Calu3 (cell line): ENCODE measurements around the gene SRP72. TPM values are rescaled to one million over a fixed set of nuclear protein-coding genes. Genes with fewer than 3 reads are reported as not detected.
"Not testable (repeated sequence)": the region's sequence is repeated elsewhere in the genome, so short reads cannot be mapped to it uniquely, and the experiment has no call there.

Experiments used
- BruUV-seq: library from RNA; stranded (reverse); fragments of 400-500 nt; replicated peaks from 2 replicates; lab custom pipeline; 2021; lab: Mats Ljungman, UMichigan
- CTCF ChIA-PET: fragments of 300-600 bp; sonication (Branson Sonifier 250); formaldehyde crosslinking; loops from one replicate; lab custom pipeline; 2022; ENCODE audit warnings: antibody characterized with exemption; lab: Charles Lee
- DNase-seq: peaks from one replicate; pipeline ENCODE4 v3.0.0; 2022
- H3K27ac Mint-ChIP-seq: one replicate; pipeline ENCODE4 v1.8.0; 2022; ENCODE audit warnings: mixed read lengths; ENCODE audit not compliant: unreplicated experiment
- H3K27me3 Mint-ChIP-seq: one replicate; pipeline ENCODE4 v1.8.0; 2022; ENCODE audit warnings: mixed read lengths; ENCODE audit not compliant: unreplicated experiment
- H3K36me3 Mint-ChIP-seq: one replicate; pipeline ENCODE4 v1.8.0; 2022; ENCODE audit warnings: mild to moderate bottlenecking, moderate library complexity, mixed read lengths; ENCODE audit not compliant: insufficient read depth, unreplicated experiment
- H3K4me1 Mint-ChIP-seq: one replicate; pipeline ENCODE4 v1.8.0; 2022; ENCODE audit warnings: mild to moderate bottlenecking, low read depth, mixed read lengths; ENCODE audit not compliant: unreplicated experiment
- H3K4me3 Mint-ChIP-seq: one replicate; pipeline ENCODE4 v1.8.0; 2022; ENCODE audit warnings: mild to moderate bottlenecking, low read depth, moderate library complexity, mixed read lengths; ENCODE audit not compliant: unreplicated experiment
- H3K9me3 Mint-ChIP-seq: one replicate; pipeline ENCODE4 v1.8.0; 2022; ENCODE audit warnings: low read depth, mixed read lengths; ENCODE audit not compliant: unreplicated experiment
- CTCF ChIP-seq: fragments of 200-600 bp; IDR thresholded peaks from one replicate; pipeline ENCODE4 v1.8.0; 2022; ENCODE audit warnings: antibody characterized with exemption; ENCODE audit not compliant: unreplicated experiment
- intact Hi-C: fragments of 100-400 bp; cut with micrococcal nuclease; formaldehyde crosslinking; loops from one replicate; pipeline ENCODE4 v1.10.0; 2022; ENCODE audit not compliant: unreplicated experiment
- total RNA-seq: library from RNA; stranded (reverse); gene quantifications from 2 replicates; pipeline ENCODE4 v1.2.3, GENCODE V29; 2022

Gene SRP72
- total RNA-seq, 1 experiment from 2014 or later: 78.0 TPM

- TF ChIP-seq CTCF: no peak
- CTCF ChIA-PET: no interaction called here
- H3K4me1 Mint-ChIP-seq: peaks cover 29% of the 10 kb centered on the region
- BruUV-seq: no TSS peak
- H3K9me3 Mint-ChIP-seq: no peaks in the 10 kb centered on the region
- H3K27me3 Mint-ChIP-seq: no peaks in the 10 kb centered on the region
- no peak for DNase-seq
- intact Hi-C loops: no loop called here
- no peak overlapping the region for H3K27ac Mint-ChIP-seq
- no peak overlapping the region for H3K4me3 Mint-ChIP-seq
- H3K36me3 Mint-ChIP-seq: peaks cover 39% of the 10 kb centered on the region
These were observed 26.4 kb upstream of the SRP72 start for GRCh38 chr4:56440983-56441382.

GRCh38 chr4:56444719-56445118 is 22.7 kb upstream of the SRP72 start:
- no peaks in the 10 kb centered on the region for H3K9me3 Mint-ChIP-seq
- CTCF ChIA-PET: no interaction called here
- no peaks in the 10 kb centered on the region for H3K27me3 Mint-ChIP-seq
- BruUV-seq: no TSS peak
- H3K4me3 Mint-ChIP-seq: no peak overlapping the region
- peaks cover 26% of the 10 kb centered on the region for H3K36me3 Mint-ChIP-seq
- H3K27ac Mint-ChIP-seq: no peak overlapping the region
- H3K4me1 Mint-ChIP-seq: peaks cover 22% of the 10 kb centered on the region
- no peak for TF ChIP-seq CTCF
- DNase-seq: no peak
- intact Hi-C loops: no loop called here

- H3K4me1 Mint-ChIP-seq: peaks cover 13% of the 10 kb centered on the region
- TF ChIP-seq CTCF: no peak
- intact Hi-C loops: no loop called here
- no peak overlapping the region for H3K27ac Mint-ChIP-seq
- H3K9me3 Mint-ChIP-seq: no peaks in the 10 kb centered on the region
- H3K36me3 Mint-ChIP-seq: peaks cover 28% of the 10 kb centered on the region
- CTCF ChIA-PET: no interaction called here
- H3K27me3 Mint-ChIP-seq: no peaks in the 10 kb centered on the region
- no peak overlapping the region for H3K4me3 Mint-ChIP-seq
- BruUV-seq: no TSS peak
- no peak for DNase-seq
These were observed 21.7 kb upstream of the SRP72 start for GRCh38 chr4:56445699-56446098.

GRCh38 chr4:56448301-56448700 is 19.1 kb upstream of the SRP72 start:
- TF ChIP-seq CTCF: no peak
- peaks cover 10% of the 10 kb centered on the region for H3K4me1 Mint-ChIP-seq
- no peaks in the 10 kb centered on the region for H3K9me3 Mint-ChIP-seq
- CTCF ChIA-PET: no interaction called here
- intact Hi-C loops: no loop called here
- BruUV-seq: no TSS peak
- peaks cover 20% of the 10 kb centered on the region for H3K36me3 Mint-ChIP-seq
- H3K4me3 Mint-ChIP-seq: no peak overlapping the region
- no peaks in the 10 kb centered on the region for H3K27me3 Mint-ChIP-seq
- H3K27ac Mint-ChIP-seq: no peak overlapping the region
- no peak for DNase-seq

GRCh38 chr4:56449475-56449874 is 17.9 kb upstream of the SRP72 start:
- BruUV-seq, DNase-seq, CTCF ChIA-PET, H3K9me3 Mint-ChIP-seq, H3K4me3 Mint-ChIP-seq, intact Hi-C loops, H3K27me3 Mint-ChIP-seq, H3K4me1 Mint-ChIP-seq, H3K27ac Mint-ChIP-seq: not testable (repeated sequence)
- peaks cover 18% of the 10 kb centered on the region for H3K36me3 Mint-ChIP-seq
